IPS-18c (cell line): ENCODE results near the gene HRH3.

ENCODE experiments used
- H3K4me3 ChIP-seq: 2 replicates; pipeline ENCODE4 v1.7.0; 2013; ENCODE audit warnings: low read depth, mild to moderate bottlenecking, low read length, moderate library complexity; ENCODE audit not compliant: insufficient read depth
- H3K9me3 ChIP-seq: one replicate; pipeline ENCODE4 v1.6.1; 2013; ENCODE audit warnings: mild to moderate bottlenecking, low read length, moderate library complexity; ENCODE audit not compliant: control insufficient read depth, insufficient read depth

Gene HRH3

GRCh38 chr20:62235001-62235776 is 15.1 kb upstream of the HRH3 start:
- Histone ChIP-seq H3K9me3 (no peaks in the 10 kb centered on the region), H3K4me3 (no peak overlapping the region)

- Histone ChIP-seq H3K9me3 (no peaks in the 10 kb centered on the region), H3K4me3 (no peak overlapping the region)
Measured at GRCh38 chr20:62234339-62234738, 14.3 kb upstream of the HRH3 start.

- no peaks in the 10 kb centered on the region for H3K9me3 ChIP-seq
Measured at GRCh38 chr20:62233684-62234083, 13.6 kb upstream of the HRH3 start.

GRCh38 chr20:62232770-62233645 is 12.9 kb upstream of the HRH3 start:
- Histone ChIP-seq H3K4me3 (no peak overlapping the region), H3K9me3 (no peaks in the 10 kb centered on the region)

More at GRCh38 chr20:62233684-62234083, 13.6 kb upstream of the HRH3 start:
- no peak overlapping the region for H3K4me3 ChIP-seq

GRCh38 chr20:62232194-62232593 is 12.1 kb upstream of the HRH3 start:
- Histone ChIP-seq H3K9me3 (no peaks in the 10 kb centered on the region), H3K4me3 (no peak overlapping the region)

- Histone ChIP-seq H3K4me3 (no peak overlapping the region), H3K9me3 (no peaks in the 10 kb centered on the region)
Measured at GRCh38 chr20:62231292-62231691, 11.2 kb upstream of the HRH3 start.

- Histone ChIP-seq H3K4me3 (no peak overlapping the region), H3K9me3 (no peaks in the 10 kb centered on the region)
Measured at GRCh38 chr20:62230696-62231095, 10.6 kb upstream of the HRH3 start.

GRCh38 chr20:62230276-62230675 is 10.2 kb upstream of the HRH3 start:
- Histone ChIP-seq H3K9me3 (no peaks in the 10 kb centered on the region), H3K4me3 (no peak overlapping the region)

- Histone ChIP-seq H3K9me3 (no peaks in the 10 kb centered on the region), H3K4me3 (no peak overlapping the region)
Measured at GRCh38 chr20:62229667-62230066, 9.6 kb upstream of the HRH3 start.

- no peak overlapping the region for H3K4me3 ChIP-seq
- no peaks in the 10 kb centered on the region for H3K9me3 ChIP-seq
Measured at GRCh38 chr20:62228982-62229545, 9.0 kb upstream of the HRH3 start.

GRCh38 chr20:62227977-62228958 is 8.2 kb upstream of the HRH3 start:
- Histone ChIP-seq H3K4me3 (no peak overlapping the region), H3K9me3 (no peaks in the 10 kb centered on the region)

- Histone ChIP-seq H3K4me3 (no peak overlapping the region), H3K9me3 (no peaks in the 10 kb centered on the region)
Measured at GRCh38 chr20:62227591-62227976, 7.5 kb upstream of the HRH3 start.

- Histone ChIP-seq H3K9me3 (no peaks in the 10 kb centered on the region), H3K4me3 (no peak overlapping the region)
Measured at GRCh38 chr20:62226707-62227590, 6.9 kb upstream of the HRH3 start.

GRCh38 chr20:62225820-62226635 is 6.0 kb upstream of the HRH3 start:
- H3K4me3 ChIP-seq, result no peak overlapping the region
- no peaks in the 10 kb centered on the region for H3K9me3 ChIP-seq

GRCh38 chr20:62225026-62225425 is 4.9 kb upstream of the HRH3 start:
- Histone ChIP-seq H3K9me3 (no peaks in the 10 kb centered on the region), H3K4me3 (no peak overlapping the region)
